Measurements from ENCODE around the gene SPTBN1. TPM values are rescaled to one million over a fixed set of nuclear protein-coding genes. Genes with fewer than 3 reads are reported as not detected.
A peak's percentile ranks its signal among the peaks of the same experiment; 100 is the strongest.

The SPTBN1 gene
- total and polyA plus RNA-seq, 9 of the 15 experiments (the other 6 are each of a cell fraction or from before 2014, with no cell fraction given) = 8.9 to 66.8 (median 31.4) TPM

- 0 out of 2 replicates have a peak, but pooled peaks have one; percentile 33 for TF ChIP-seq ZNF449 (CRISPR knock-in tag; IDR thresholded peaks at IDR 0.05)
- TF ChIP-seq ZBTB9 (CRISPR knock-in tag; IDR thresholded peaks at IDR 0.05) = peak; percentile 26; the same call in 1 of the 2 replicates
- TF ChIP-seq ETS2 (tag; IDR thresholded peaks at IDR 0.05; ENCODE audit: borderline replicate concordance, poor library complexity, severe bottlenecking) = no peak
- TF ChIP-seq UBTF (IDR thresholded peaks at IDR 0.05; ENCODE audit: borderline replicate concordance in 1 of 2, low read depth in 2 of 2, low read length in 2 of 2) = no peak
- no peak for TF ChIP-seq SP1 (CRISPR knock-in tag; IDR thresholded peaks at IDR 0.05)
- TF ChIP-seq ZKSCAN8 (CRISPR knock-in tag; IDR thresholded peaks at IDR 0.05) = no peak
- TF ChIP-seq MTA3 (IDR thresholded peaks at IDR 0.05; ENCODE audit: borderline replicate concordance) = 0 out of 2 replicates have a peak, but pooled peaks have one; percentile 14
- no peak for TF ChIP-seq HNRNPK (IDR thresholded peaks at IDR 0.05; ENCODE audit: low read depth, low read length, poor library complexity, severe bottlenecking)
- no peak for TF ChIP-seq XRCC4 (IDR thresholded peaks at IDR 0.05; ENCODE audit: extremely low read depth, insufficient read depth, insufficient read length)
- TF ChIP-seq KLF13 (tag; IDR thresholded peaks at IDR 0.05; ENCODE audit: borderline replicate concordance, low read depth) = no peak
- TF ChIP-seq SRSF9 (IDR thresholded peaks at IDR 0.05; ENCODE audit: borderline replicate concordance, low read depth, low read length) = no peak
- TF ChIP-seq SMARCB1 (IDR thresholded peaks at IDR 0.05; ENCODE audit: insufficient read length, low read depth) = no peak
- peak; percentile 85; the same call in 1 of the 2 replicates for TF ChIP-seq RNF2 (IDR thresholded peaks at IDR 0.05)
- no peak for TF ChIP-seq ZNF609 (CRISPR knock-in tag; IDR thresholded peaks at IDR 0.05; ENCODE audit: borderline replicate concordance)
- no peak for TF ChIP-seq ZNF76 (CRISPR knock-in tag; IDR thresholded peaks at IDR 0.05; ENCODE audit: borderline replicate concordance)
- TF ChIP-seq CREBBP (IDR thresholded peaks at IDR 0.05; ENCODE audit: low read depth, low read length) = no peak
Measured at GRCh38 chr2:54570925-54571694, 115.0 kb downstream of the SPTBN1 start (continued).

Data from K562 (cell line).